Keratinocyte (primary cell): ENCODE data around the gene LIN28B. TPM values are rescaled to one million over a fixed set of nuclear protein-coding genes. Genes with fewer than 3 reads are reported as not detected.

Experiments
- DNase-seq: peaks from one replicate; pipeline ENCODE4 v3.0.0-alpha.2; 2011; ENCODE audit warnings: low read depth, missing footprints, low spot score
- FAIRE-seq: peaks from 2 replicates; lab custom pipeline; 2011; peaks lifted over from hg19 to GRCh38; lab: Jason Lieb, UNC
- H2AFZ ChIP-seq: 2 replicates; pipeline ENCODE4 v1.6.0; 2012; ENCODE audit warnings: low read length, control low read depth, inconsistent platforms; ENCODE audit not compliant: control insufficient read depth
- H3K27ac ChIP-seq: 2 replicates; pipeline ENCODE4 v1.5.1; 2011; ENCODE audit warnings: low read length; ENCODE audit not compliant: control insufficient read depth, insufficient read depth
- H3K27me3 ChIP-seq: 3 replicates; pipeline ENCODE4 v1.6.0; 2011; ENCODE audit warnings: low read length; ENCODE audit not compliant: control insufficient read depth, insufficient read depth; ENCODE audit errors: extremely low read depth
- H3K36me3 ChIP-seq, 2 experiments: 2 replicates in 1 of 2; 3 replicates in 1 of 2; pipeline ENCODE4 v1.5.1; 2011; ENCODE audit warnings: low read length in 2 of 2, mild to moderate bottlenecking in 1 of 2; ENCODE audit not compliant: control insufficient read depth in 2 of 2, insufficient read depth in 2 of 2; ENCODE audit errors: extremely low read depth in 1 of 2
- H3K4me1 ChIP-seq: 3 replicates; pipeline ENCODE4 v1.5.1; 2011; ENCODE audit warnings: low read length; ENCODE audit not compliant: control insufficient read depth, insufficient read depth; ENCODE audit errors: extremely low read depth
- H3K4me2 ChIP-seq: 3 replicates; pipeline ENCODE4 v1.6.0; 2011; ENCODE audit warnings: low read depth, low read length; ENCODE audit not compliant: control insufficient read depth, insufficient read depth; ENCODE audit errors: extremely low read depth
- H3K4me3 ChIP-seq, 3 experiments: fragments of 200-600 bp in 1 of 3; sonication (generic) in 1 of 3; 2 replicates in 2 of 3; 3 replicates in 1 of 3; pipeline ENCODE4 v1.5.1; 2011 to 2016; ENCODE audit warnings: low read length in 3 of 3, mild to moderate bottlenecking in 3 of 3, control low read depth in 2 of 3, inconsistent platforms in 1 of 3, low read depth in 1 of 3, mixed read lengths in 1 of 3, mixed run types in 1 of 3, moderate library complexity in 1 of 3; ENCODE audit not compliant: control insufficient read depth in 2 of 3, insufficient read depth in 2 of 3; ENCODE audit errors: extremely low read depth in 1 of 3
- H3K79me2 ChIP-seq: 2 replicates; pipeline ENCODE4 v1.6.0; 2012; ENCODE audit warnings: low read length; ENCODE audit not compliant: control insufficient read depth, insufficient read depth
- H3K9ac ChIP-seq: 3 replicates; pipeline ENCODE4 v1.6.0; 2011; ENCODE audit warnings: low read length; ENCODE audit not compliant: control insufficient read depth, insufficient read depth; ENCODE audit errors: extremely low read depth
- H3K9me1 ChIP-seq: 3 replicates; pipeline ENCODE4 v1.6.0; 2011; ENCODE audit warnings: low read length; ENCODE audit not compliant: control insufficient read depth, insufficient read depth; ENCODE audit errors: extremely low read depth
- H3K9me3 ChIP-seq: 2 replicates; pipeline ENCODE4 v1.5.1; 2012; ENCODE audit warnings: low read depth, low read length; ENCODE audit not compliant: control insufficient read depth
- H4K20me1 ChIP-seq: 3 replicates; pipeline ENCODE4 v1.6.0; 2011; ENCODE audit warnings: low read length; ENCODE audit not compliant: control insufficient read depth, insufficient read depth; ENCODE audit errors: extremely low read depth
- CTCF ChIP-seq, 3 experiments: IDR thresholded peaks in 1 of 3; conservative IDR thresholded peaks in 1 of 3; optimal IDR thresholded peaks in 1 of 3; 2 replicates in 2 of 3; 3 replicates in 1 of 3; pipeline versions ENCODE3 to v1.5.1; 2011; ENCODE audit warnings: low read length in 3 of 3, mild to moderate bottlenecking in 3 of 3, moderate library complexity in 2 of 3, control low read depth in 1 of 3, inconsistent platforms in 1 of 3; ENCODE audit not compliant: insufficient read depth in 2 of 3; ENCODE audit errors: extremely low read depth in 1 of 3
- EZH2 ChIP-seq: IDR thresholded peaks from one replicate; pipeline ENCODE4 v1.6.1; 2012; ENCODE audit warnings: inconsistent platforms, mild to moderate bottlenecking, low read length, moderate library complexity
- dilution Hi-C: fragments of 300-500 bp; cut with MboI; formaldehyde crosslinking; loops from one replicate; pipeline ENCODE4 v1.7.0; 2020; ENCODE audit warnings: low sequenced_read_pairs; ENCODE audit not compliant: extremely low pct_ligation_motif_present
- polyA plus RNA-seq, 5 experiments: library from polyadenylated mRNA; depleted of rRNA in 3 of 5; stranded (reverse) in 3 of 5; stranded (forward) in 1 of 5; unstranded in 1 of 5; fragments of >200 nt; gene quantifications; 1 replicate in 1 of 5; 2 replicates in 3 of 5; 3 replicates in 1 of 5; pipeline versions ENCODE4 v1.2.1 to v1.2.3, GENCODE V29; 2011 to 2012; ENCODE audit warnings: missing spikeins in 2 of 5, low read depth in 1 of 5, low replicate concordance in 1 of 5

Gene LIN28B
- polyA plus RNA-seq, 1 donor (not counting 4 experiments of a cell fraction or from before 2014, with no cell fraction given) = not detected

- Histone ChIP-seq H3K9me1 (no peaks in the 10 kb centered on the region), H3K9me3 (no peaks in the 10 kb centered on the region), H3K79me2 (no peaks in the 10 kb centered on the region), H3K4me2 (no peak overlapping the region), H3K36me3 (no peaks in the 10 kb centered on the region), H3K9ac (no peak overlapping the region), H3K4me3 (no peak overlapping the region), H4K20me1 (no peaks in the 10 kb centered on the region), H3K27me3 (no peaks in the 10 kb centered on the region), H2AFZ (no peak overlapping the region), H3K27ac (no peak overlapping the region), H3K4me1 (no peaks in the 10 kb centered on the region)
- dilution Hi-C loops = no loop called here
- no peak for TF ChIP-seq EZH2
- TF ChIP-seq CTCF (optimal IDR thresholded peaks at IDR 0.05 in 1 of 3, IDR thresholded peaks at IDR 0.05 in 1 of 3, conservative IDR thresholded peaks at IDR 0.05 in 1 of 3; ENCODE audit: extremely low read depth in 1 of 3, insufficient read depth in 2 of 3, low read length in 3 of 3) = no peak
- DNase-seq (no peak), FAIRE-seq (no peak)
Measured at GRCh38 chr6:105035299-105035698, 78.4 kb downstream of the LIN28B start.

GRCh38 chr6:105036351-105036750, 79.4 kb downstream of the LIN28B start:
- Histone ChIP-seq H3K27me3 (no peaks in the 10 kb centered on the region), H3K27ac (no peak overlapping the region), H3K9me1 (no peaks in the 10 kb centered on the region), H3K9ac (no peak overlapping the region), H4K20me1 (no peaks in the 10 kb centered on the region), H3K4me1 (no peaks in the 10 kb centered on the region), H3K4me3 (no peak overlapping the region), H3K4me2 (no peak overlapping the region), H3K79me2 (no peaks in the 10 kb centered on the region), H3K36me3 (no peaks in the 10 kb centered on the region), H3K9me3 (no peaks in the 10 kb centered on the region), H2AFZ (no peak overlapping the region)
- FAIRE-seq (no peak), DNase-seq (no peak)
- dilution Hi-C loops = no loop called here
- no peak for TF ChIP-seq EZH2
- no peak for TF ChIP-seq CTCF (optimal IDR thresholded peaks at IDR 0.05 in 1 of 3, IDR thresholded peaks at IDR 0.05 in 1 of 3, conservative IDR thresholded peaks at IDR 0.05 in 1 of 3; ENCODE audit: extremely low read depth in 1 of 3, insufficient read depth in 2 of 3, low read length in 3 of 3)
